Measurements from ENCODE around the gene MOCS3.

Gene MOCS3

DNA sequence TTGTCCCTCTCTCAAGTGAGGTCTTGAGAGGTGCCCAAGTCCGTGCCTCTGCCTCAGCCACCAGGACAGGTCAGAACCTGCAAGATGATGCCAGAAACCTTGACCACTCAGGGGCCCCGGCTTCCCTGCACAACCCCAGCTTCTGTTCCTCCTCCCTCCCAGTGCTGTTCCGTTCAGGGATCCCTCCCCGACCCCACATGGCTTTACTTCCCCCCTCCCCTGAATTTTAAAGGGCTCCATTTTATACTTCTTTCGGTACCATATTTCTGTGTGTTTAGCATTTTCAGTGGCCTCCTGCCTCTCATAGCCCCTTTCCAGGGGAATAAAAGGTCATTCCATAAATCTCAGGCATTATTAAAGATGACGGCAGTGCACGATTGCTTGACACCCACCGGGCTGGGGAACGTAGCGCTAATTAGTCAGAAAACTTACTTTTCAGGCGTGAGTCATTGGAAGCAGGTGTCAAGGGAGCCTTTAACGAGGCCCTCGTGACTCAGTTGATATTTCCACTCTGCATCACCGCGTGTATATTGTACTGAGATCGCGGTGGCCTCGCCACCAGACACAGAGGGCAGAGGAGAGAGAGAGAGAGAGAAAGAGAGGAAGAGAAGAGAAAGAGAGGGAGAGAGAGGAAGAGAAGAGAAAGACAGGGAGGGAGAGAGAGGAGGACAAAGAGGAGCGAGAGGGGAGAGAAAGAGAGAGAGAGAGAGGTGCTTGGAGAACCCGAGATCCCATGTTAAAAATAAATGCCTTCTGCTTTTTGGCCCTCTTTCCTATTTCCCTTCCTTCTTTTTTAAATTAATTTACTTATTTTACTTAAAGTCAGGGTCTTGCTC lies 43.0 kb downstream of the MOCS3 start:
- no peak for DNase-seq (ENCODE audit: low read depth)
- no peak overlapping the region for H3K4me3 ChIP-seq (ENCODE audit: low read depth, low read length)
- TF ChIP-seq, protein P1, sequence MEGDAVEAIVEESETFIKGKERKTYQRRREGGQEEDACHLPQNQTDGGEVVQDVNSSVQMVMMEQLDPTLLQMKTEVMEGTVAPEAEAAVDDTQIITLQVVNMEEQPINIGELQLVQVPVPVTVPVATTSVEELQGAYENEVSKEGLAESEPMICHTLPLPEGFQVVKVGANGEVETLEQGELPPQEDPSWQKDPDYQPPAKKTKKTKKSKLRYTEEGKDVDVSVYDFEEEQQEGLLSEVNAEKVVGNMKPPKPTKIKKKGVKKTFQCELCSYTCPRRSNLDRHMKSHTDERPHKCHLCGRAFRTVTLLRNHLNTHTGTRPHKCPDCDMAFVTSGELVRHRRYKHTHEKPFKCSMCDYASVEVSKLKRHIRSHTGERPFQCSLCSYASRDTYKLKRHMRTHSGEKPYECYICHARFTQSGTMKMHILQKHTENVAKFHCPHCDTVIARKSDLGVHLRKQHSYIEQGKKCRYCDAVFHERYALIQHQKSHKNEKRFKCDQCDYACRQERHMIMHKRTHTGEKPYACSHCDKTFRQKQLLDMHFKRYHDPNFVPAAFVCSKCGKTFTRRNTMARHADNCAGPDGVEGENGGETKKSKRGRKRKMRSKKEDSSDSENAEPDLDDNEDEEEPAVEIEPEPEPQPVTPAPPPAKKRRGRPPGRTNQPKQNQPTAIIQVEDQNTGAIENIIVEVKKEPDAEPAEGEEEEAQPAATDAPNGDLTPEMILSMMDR (IDR thresholded peaks at IDR 0.05; ENCODE audit: control insufficient read depth, extremely low read depth, insufficient read depth), result no peak

DNA sequence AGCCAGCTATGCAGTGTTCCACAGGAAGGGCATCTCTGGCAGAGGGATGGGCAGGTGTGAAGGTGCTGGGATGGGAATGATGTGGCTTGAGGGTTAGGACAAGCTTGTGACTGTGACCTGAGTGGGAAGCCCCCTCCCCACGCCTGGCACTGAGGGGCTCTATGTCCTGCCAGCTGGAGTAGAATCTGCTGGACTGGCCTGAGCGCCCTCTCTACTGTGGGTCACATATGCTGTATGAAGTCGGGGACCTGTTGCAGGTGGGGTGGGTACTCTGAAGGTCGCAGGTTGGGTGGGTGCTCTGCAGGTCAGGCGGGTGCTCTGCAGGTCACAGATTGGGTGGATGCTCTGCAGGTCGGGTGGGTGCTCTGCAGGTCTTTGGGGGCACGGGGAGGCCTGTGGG lies 44.0 kb downstream of the MOCS3 start:
- no peak for DNase-seq (ENCODE audit: low read depth)
- no peak overlapping the region for H3K4me3 ChIP-seq (ENCODE audit: low read depth, low read length)
- TF ChIP-seq, protein P1 (IDR thresholded peaks at IDR 0.05; ENCODE audit: control insufficient read depth, extremely low read depth, insufficient read depth), result no peak

DNA sequence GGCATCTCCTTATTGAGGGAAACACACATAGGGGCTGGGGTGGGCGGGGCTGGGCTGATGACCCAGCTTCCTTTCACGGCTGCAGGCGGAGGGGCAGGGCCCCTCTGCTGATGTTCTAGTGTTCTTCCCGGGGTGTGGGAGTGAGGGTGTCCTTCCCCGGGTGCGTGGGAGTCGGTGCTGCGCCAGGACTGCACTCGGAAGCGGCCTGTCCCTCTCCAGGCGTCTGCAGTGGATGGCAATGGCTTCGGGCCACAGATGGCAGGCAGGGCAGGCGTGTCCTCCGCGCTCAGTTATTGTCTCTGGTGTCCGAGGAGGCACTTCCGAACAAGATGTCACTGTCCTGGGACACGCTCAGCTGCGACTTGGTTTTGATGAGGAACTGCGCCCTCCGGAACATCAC lies 45.1 kb downstream of the MOCS3 start:
- TF ChIP-seq, protein P1 (IDR thresholded peaks at IDR 0.05; ENCODE audit: control insufficient read depth, extremely low read depth, insufficient read depth), result no peak
- H3K4me3 ChIP-seq (ENCODE audit: low read depth, low read length), result no peak overlapping the region
- no peak for DNase-seq (ENCODE audit: low read depth)

DNA sequence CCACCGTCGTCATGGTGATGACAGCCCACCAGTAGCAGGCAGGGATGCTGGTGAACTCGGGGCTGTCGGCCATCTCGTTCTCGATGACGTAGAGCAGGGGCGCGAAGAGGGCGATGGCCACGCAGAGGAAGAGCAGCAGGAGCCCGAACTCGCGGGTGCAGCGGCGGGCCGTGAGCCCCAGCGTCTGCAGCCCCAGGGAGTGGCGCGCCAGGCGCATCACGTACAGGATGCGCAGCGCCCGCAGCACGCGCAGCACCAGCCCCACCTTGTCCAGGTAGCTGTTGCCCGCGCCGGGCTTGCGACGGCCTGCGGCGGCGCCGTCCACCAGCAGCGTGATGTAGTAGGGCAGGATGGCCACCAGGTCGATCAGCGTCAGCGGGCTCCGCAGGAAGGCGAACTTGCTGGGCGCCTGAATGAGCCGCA lies 45.7 kb downstream of the MOCS3 start:
- TF ChIP-seq, protein P1 (IDR thresholded peaks at IDR 0.05; ENCODE audit: control insufficient read depth, extremely low read depth, insufficient read depth), result no peak
- no peak overlapping the region for H3K4me3 ChIP-seq (ENCODE audit: low read depth, low read length)
- no peak for DNase-seq (ENCODE audit: low read depth)

DNA sequence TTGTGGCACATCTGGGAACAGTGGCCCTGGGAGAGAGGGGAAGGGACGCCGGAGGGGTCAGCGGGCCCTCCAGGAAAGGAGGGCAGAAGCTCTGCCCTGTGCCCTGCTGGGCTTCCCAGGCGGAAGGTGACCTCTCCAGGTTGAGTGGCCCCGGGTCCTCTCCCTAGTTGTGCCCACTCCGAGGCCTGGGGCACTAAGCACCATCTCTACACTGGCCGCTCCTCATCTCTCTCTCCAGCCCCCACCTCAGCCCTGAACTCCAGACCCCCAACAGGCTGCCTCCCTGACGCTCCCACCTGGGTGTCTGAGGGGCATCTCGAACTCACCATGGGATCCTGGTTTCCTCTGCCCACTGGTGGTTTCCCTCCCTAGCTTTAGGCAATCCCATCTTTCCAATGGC lies 46.2 kb downstream of the MOCS3 start:
- no peak overlapping the region for H3K4me3 ChIP-seq (ENCODE audit: low read depth, low read length)
- TF ChIP-seq, protein P1 (IDR thresholded peaks at IDR 0.05; ENCODE audit: control insufficient read depth, extremely low read depth, insufficient read depth), result no peak
- DNase-seq (ENCODE audit: low read depth), result no peak

DNA sequence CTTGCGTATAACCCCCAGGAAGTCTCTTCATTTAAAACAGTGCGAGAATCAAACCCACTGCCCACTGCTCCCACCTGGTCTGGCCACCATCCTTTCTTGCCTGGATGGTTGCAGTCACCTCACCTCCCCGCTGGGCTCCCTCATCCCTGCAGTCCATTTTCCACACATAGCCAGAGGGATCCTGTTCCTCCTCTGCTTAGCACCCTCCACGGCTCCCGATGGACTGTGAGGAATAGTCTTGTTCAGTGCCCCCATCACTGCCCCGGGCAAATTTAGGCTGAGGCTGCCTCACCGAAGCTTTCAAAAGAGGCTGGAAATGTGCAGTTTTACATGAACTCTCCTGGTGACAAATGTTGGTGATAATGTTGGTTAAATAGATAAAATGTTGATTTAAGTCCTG lies 46.6 kb downstream of the MOCS3 start:
- no peak overlapping the region for H3K4me3 ChIP-seq (ENCODE audit: low read depth, low read length)
- TF ChIP-seq, protein P1 (IDR thresholded peaks at IDR 0.05; ENCODE audit: control insufficient read depth, extremely low read depth, insufficient read depth), result no peak
- no peak for DNase-seq (ENCODE audit: low read depth)

DNA sequence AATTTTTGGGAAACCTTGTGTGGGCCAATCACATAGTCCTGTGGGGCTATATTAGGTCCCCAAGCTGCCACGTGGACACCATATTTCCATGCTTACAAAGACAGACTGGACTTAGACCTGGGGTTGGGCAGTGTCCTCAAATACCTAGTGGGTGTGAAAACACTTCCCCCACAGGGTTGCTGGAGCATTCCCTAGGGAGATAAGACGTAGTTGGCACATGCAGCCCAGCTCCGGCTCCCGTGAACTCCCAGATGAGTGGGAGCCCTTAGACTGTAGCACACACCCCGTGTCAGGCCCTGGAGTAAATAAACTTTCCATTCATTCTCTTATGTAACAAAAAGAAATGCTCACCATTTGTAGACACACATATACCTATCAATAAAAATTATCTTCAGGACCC lies 50.1 kb downstream of the MOCS3 start:
- DNase-seq (ENCODE audit: low read depth), result no peak
- H3K4me3 ChIP-seq (ENCODE audit: low read depth, low read length), result no peak overlapping the region
- TF ChIP-seq, protein P1 (IDR thresholded peaks at IDR 0.05; ENCODE audit: control insufficient read depth, extremely low read depth, insufficient read depth), result no peak
